Osteoblast (primary cell): ENCODE measurements around the gene AIFM2. TPM values are rescaled to one million over a fixed set of nuclear protein-coding genes. Genes with fewer than 3 reads are reported as not detected.
A peak's percentile ranks its signal among the peaks of the same experiment; 100 is the strongest.
"Not testable (repeated sequence)": the region's sequence is repeated elsewhere in the genome, so short reads cannot be mapped to it uniquely, and the experiment has no call there.

Source experiments
- DNase-seq: peaks from one replicate; pipeline ENCODE4 v3.0.0; 2011; ENCODE audit warnings: low spot score, mixed read lengths; ENCODE audit not compliant: insufficient read length; ENCODE audit errors: missing footprints
- H2AFZ ChIP-seq: 2 replicates; pipeline ENCODE4 v1.6.0; 2011; ENCODE audit warnings: mild to moderate bottlenecking, low read length
- H3K27ac ChIP-seq: 2 replicates; pipeline ENCODE4 v1.5.1; 2011; ENCODE audit warnings: mild to moderate bottlenecking, low read depth, low read length, moderate library complexity
- H3K27me3 ChIP-seq: 2 replicates; pipeline ENCODE4 v1.6.0; 2012; ENCODE audit warnings: mild to moderate bottlenecking, control low read depth, inconsistent platforms, low read length, moderate library complexity; ENCODE audit not compliant: insufficient read depth
- H3K36me3 ChIP-seq: 2 replicates; pipeline ENCODE4 v1.5.1; 2011; ENCODE audit warnings: mild to moderate bottlenecking, low read length, control low read depth, moderate library complexity; ENCODE audit not compliant: insufficient read depth
- H3K4me1 ChIP-seq: 2 replicates; pipeline ENCODE4 v1.5.1; 2011; ENCODE audit warnings: mild to moderate bottlenecking, low read length, control low read depth, moderate library complexity; ENCODE audit not compliant: insufficient read depth
- H3K4me2 ChIP-seq: 2 replicates; pipeline ENCODE4 v1.6.0; 2011; ENCODE audit warnings: mild to moderate bottlenecking, low read length; ENCODE audit not compliant: insufficient read depth
- H3K4me3 ChIP-seq: fragments of 200-600 bp; sonication (generic); 3 replicates; pipeline ENCODE4 v1.5.1; 2012; ENCODE audit warnings: mild to moderate bottlenecking, low read length, inconsistent platforms; ENCODE audit not compliant: insufficient read depth
- H3K79me2 ChIP-seq: 2 replicates; pipeline ENCODE4 v1.6.0; 2012; ENCODE audit warnings: mild to moderate bottlenecking, low read length, control low read depth, inconsistent platforms; ENCODE audit not compliant: insufficient read depth
- H3K9me3 ChIP-seq: 2 replicates; pipeline ENCODE4 v1.5.1; 2011; ENCODE audit warnings: low read depth, low read length, control low read depth
- H4K20me1 ChIP-seq: 2 replicates; pipeline ENCODE4 v1.6.0; 2012; ENCODE audit warnings: mild to moderate bottlenecking, low read length, control low read depth; ENCODE audit not compliant: insufficient read depth
- total RNA-seq: library from RNA; depleted of rRNA; stranded (reverse); fragments of >200 nt; gene quantifications from 2 replicates; pipeline ENCODE4 v1.2.3, GENCODE V29; 2012
- TF ChIP-seq, protein P1 (sequence below): IDR thresholded peaks from 2 replicates; pipeline ENCODE4 v1.5.1; 2011; ENCODE audit warnings: mild to moderate bottlenecking, low read depth, low read length, moderate library complexity; ENCODE audit errors: extremely low read depth

AIFM2 gene
- total RNA-seq = 14.4 and 14.8 TPM in 2 replicates

- Histone ChIP-seq H3K4me3 (peak within 1 kb of the TSS; percentile 83), H4K20me1 (no peaks in the 10 kb centered on the region), H3K27ac (peak within 1 kb of the TSS; percentile 68), H3K79me2 (peaks cover 18% of the 10 kb centered on the region), H2AFZ (peak within 1 kb of the TSS; percentile 83), H3K36me3 (no peaks in the 10 kb centered on the region), H3K4me2 (peak within 1 kb of the TSS; percentile 91), H3K27me3 (no peaks in the 10 kb centered on the region), H3K4me1 (peaks cover 25% of the 10 kb centered on the region), H3K9me3 (no peaks in the 10 kb centered on the region)
- TF ChIP-seq, protein P1, sequence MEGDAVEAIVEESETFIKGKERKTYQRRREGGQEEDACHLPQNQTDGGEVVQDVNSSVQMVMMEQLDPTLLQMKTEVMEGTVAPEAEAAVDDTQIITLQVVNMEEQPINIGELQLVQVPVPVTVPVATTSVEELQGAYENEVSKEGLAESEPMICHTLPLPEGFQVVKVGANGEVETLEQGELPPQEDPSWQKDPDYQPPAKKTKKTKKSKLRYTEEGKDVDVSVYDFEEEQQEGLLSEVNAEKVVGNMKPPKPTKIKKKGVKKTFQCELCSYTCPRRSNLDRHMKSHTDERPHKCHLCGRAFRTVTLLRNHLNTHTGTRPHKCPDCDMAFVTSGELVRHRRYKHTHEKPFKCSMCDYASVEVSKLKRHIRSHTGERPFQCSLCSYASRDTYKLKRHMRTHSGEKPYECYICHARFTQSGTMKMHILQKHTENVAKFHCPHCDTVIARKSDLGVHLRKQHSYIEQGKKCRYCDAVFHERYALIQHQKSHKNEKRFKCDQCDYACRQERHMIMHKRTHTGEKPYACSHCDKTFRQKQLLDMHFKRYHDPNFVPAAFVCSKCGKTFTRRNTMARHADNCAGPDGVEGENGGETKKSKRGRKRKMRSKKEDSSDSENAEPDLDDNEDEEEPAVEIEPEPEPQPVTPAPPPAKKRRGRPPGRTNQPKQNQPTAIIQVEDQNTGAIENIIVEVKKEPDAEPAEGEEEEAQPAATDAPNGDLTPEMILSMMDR = no peak
- peak; percentile 98 for DNase-seq
Observed at GRCh38 chr10:70132098-70133029, at the start of gene AIFM2. Gene AIFM2 (minus strand): TSS chr10:70132825. CDS start chr10:70124084, 8,741 bp downstream.

GRCh38 chr10:70179209-70179608 is 46.6 kb upstream of the AIFM2 start:
- H4K20me1 ChIP-seq, H3K4me3 ChIP-seq, H3K4me2 ChIP-seq, H3K4me1 ChIP-seq, H3K27ac ChIP-seq, H2AFZ ChIP-seq, H3K36me3 ChIP-seq, H3K79me2 ChIP-seq, H3K9me3 ChIP-seq, DNase-seq: not testable (repeated sequence)
- peaks cover 11% of the 10 kb centered on the region for H3K27me3 ChIP-seq

DNA sequence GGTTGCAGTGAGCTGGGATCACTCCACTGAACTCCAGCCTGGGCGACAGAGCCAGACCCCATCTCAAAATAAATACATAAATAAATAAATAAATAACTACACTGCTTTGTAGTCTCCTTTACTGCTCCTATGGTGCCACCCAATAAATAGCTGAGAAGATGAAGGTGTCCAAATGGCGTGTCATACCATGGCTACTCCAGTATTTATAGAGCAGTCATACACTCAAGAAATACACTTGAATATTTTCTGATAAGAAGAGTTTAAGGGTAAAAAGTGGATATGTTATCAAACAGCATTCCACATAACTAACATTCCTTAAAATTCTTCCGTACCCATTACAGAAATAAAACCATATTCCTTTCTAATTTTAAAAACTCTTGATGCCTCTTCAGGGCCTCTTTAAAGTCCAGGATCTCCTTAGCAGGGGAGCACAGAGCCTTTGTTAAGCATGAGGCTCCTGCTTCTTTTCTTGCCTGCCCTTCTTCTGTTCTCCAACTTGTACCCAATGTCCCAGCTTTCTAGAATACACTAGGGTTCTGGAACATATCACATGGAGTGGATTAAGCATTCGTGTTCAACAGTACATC is 45.6 kb upstream of the AIFM2 start:
- DNase-seq = no peak
- Histone ChIP-seq H2AFZ (no peak overlapping the region), H3K9me3 (no peaks in the 10 kb centered on the region), H3K4me1 (peaks cover 8% of the 10 kb centered on the region), H3K4me2 (no peak overlapping the region), H4K20me1 (no peaks in the 10 kb centered on the region), H3K27me3 (peaks cover 6% of the 10 kb centered on the region), H3K27ac (no peak overlapping the region), H3K36me3 (no peaks in the 10 kb centered on the region), H3K4me3 (no peak overlapping the region), H3K79me2 (no peaks in the 10 kb centered on the region)
- TF ChIP-seq, protein P1 = no peak

DNA sequence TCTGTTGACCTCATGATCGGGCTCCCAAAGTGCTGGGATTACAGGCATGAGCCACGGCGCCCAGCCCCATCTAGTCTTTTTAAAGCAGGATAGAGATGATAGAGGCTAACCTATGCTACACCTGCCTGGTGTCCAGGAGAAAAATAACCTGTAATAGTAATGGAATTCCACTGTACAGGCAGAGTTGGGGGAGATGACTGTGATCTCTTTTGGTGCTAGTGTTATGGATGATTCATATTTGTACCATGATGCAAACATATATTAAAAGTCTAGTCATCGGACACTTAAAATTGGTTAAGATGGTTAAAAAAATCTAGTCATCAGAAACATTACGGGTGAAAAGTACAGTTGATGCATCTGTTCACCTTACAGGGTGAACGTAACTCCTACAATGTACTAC is 43.8 kb upstream of the AIFM2 start:
- Histone ChIP-seq H3K4me2 (no peak overlapping the region), H3K4me3 (no peak overlapping the region), H3K36me3 (no peaks in the 10 kb centered on the region), H4K20me1 (no peaks in the 10 kb centered on the region), H3K4me1 (peaks cover 8% of the 10 kb centered on the region), H3K27ac (no peak overlapping the region), H3K9me3 (no peaks in the 10 kb centered on the region), H3K27me3 (no peaks in the 10 kb centered on the region), H2AFZ (no peak overlapping the region), H3K79me2 (no peaks in the 10 kb centered on the region)
- TF ChIP-seq, protein P1 = no peak
- DNase-seq = peak; percentile 42
